Cerebellar cortex (tissue), 1 donor: Measurements from ENCODE around the gene ME2.
A peak's percentile ranks its signal among the peaks of the same experiment; 100 is the strongest.
"Not testable (repeated sequence)": the region's sequence is repeated elsewhere in the genome, so short reads cannot be mapped to it uniquely, and the experiment has no call there.

Experiments
- DNase-seq: peaks from one replicate; pipeline ENCODE4 v3.0.0-alpha.2; 2015; ENCODE audit warnings: low spot score

The ME2 gene

DNA sequence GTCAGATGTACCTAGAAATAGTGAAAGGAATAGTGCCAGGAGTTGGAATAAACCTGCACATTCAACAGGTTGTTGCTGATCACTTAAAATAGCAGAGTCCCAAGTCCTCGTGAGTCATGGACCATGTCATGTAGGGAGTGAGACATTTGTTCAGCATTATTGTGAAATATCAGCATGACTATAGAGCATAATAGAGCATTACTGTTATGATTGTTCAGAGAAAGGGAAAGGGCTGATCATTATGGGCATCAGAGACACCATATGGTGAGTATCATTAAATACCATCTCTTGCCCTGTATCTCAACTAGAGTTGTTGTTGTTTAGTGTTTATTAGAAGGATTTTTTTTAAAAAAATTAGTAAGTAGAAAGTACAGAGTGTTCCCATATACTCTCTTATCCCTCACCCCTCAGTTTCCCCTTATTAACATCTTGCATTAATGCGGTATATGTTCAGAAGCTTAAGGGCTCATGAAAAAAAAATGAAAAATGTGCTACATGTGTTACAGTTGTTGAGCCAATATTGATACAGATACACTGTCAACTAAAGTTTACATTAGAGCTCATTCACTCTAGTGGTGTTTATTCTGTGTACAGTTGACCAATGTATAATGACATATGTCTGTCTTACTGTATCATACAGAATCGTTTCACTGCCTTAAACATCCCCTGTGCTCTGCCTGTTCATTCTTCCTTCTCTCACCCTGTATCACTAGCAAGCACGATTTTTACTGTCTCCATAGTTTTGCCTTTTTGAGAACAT lies 94.6 kb downstream of the ME2 start:
- DNase-seq, result no peak

DNA sequence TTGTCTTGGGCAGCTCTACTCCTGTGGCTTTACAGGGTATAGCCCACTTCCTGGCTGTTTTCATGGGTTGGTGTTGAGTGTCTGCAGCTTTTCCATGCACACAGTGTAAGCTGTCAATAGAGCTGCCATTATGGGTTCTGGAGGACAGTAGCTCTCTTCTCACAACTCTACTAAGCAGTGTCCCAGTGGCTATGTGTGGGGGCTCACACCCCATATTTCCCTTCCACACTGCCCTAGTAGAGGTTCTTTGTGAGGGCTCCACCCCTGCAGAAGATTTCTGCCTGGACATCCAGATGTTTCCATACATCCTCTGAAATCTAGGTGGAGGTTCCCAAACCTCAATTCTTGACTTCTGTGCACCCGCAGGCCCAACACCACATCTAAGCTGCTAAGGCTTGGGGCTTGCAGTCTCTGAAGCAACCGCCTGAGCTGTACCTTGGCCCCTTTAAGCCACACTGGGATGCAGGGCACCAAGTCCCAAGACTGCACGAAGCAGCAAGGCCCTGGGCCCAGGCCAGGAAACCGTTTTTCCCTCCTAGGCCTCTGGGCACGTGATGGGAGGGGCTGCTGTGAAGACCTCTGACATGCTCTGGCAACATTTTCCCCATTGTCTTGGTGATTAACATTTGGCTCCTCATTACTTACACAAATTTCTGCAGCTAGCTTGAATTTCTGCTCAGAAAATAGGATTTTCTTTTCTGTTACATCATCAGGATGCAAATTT lies 98.3 kb downstream of the ME2 start:
- DNase-seq, result no peak

DNA sequence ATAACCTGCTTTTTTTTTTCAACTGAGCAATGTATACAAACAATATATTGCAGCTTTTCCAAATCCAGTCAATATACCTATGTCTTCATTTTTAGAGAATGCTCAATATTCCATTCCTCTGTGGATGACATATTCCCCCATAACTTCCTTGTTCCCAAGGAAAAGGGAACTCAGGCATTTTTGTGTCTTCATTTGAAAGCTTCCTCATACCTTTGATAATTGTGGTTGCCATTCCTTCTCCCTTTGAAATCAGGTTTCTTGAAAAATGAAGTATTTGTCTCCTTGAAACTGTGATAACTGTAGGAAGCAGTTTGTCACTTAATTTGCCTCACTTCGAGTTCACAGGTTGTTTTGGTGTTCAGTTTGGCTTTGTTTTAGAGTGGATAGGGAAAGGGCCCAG lies 102.5 kb downstream of the ME2 start:
- DNase-seq, result no peak

DNA sequence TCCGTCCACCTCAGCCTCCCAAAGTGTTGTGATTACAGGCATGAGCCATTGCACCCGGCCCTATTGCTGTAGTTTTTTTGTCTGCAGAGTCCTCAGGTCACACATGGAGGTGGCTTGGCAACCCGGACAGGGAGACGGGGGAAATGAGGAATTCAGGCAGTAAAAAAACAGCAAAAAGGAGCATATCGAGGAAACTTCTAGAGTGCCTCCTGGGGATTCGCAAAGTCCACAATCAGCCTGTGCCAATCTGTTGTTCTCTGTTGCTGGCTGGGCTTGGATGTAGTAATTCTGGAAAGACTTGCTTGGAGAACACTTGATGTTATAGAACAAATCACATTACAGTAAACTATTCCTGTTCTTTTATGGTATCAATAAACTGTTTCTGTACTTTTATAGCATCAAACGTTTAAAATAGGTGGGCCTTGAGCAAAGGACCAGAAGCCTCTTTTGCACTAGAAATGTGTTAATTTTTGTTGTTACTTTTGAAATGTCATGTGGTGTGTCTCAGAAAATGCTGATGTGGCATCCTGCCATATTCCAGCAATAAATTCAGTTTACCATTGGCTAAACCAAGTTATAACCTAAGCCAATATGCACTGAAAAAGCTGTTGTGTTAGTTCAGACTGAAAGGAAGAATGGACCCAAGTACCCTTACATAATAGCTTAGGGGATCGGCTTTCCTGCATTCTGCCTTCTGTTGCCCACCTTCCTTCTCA lies 103.3 kb downstream of the ME2 start:
- DNase-seq, result no peak

DNA sequence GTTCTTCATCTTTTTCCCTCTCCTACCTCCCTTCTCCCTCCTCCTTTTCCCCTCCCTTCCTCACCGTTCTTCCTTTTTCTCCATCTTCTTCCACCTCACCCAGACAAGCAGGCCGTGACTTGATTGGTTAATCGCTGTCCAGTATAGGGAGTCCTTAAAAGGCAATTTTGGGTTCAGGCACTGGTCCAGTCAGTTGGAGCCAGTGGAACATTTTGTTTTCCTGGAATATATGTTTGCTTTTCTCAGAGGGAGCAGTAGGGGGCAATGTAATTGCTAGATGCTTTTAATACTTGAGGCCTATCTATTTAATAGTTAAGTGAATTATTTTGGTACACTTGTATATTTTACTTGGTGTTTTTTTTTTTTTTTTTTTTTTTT lies 103.9 kb downstream of the ME2 start:
- peak; percentile 63 for DNase-seq

DNA sequence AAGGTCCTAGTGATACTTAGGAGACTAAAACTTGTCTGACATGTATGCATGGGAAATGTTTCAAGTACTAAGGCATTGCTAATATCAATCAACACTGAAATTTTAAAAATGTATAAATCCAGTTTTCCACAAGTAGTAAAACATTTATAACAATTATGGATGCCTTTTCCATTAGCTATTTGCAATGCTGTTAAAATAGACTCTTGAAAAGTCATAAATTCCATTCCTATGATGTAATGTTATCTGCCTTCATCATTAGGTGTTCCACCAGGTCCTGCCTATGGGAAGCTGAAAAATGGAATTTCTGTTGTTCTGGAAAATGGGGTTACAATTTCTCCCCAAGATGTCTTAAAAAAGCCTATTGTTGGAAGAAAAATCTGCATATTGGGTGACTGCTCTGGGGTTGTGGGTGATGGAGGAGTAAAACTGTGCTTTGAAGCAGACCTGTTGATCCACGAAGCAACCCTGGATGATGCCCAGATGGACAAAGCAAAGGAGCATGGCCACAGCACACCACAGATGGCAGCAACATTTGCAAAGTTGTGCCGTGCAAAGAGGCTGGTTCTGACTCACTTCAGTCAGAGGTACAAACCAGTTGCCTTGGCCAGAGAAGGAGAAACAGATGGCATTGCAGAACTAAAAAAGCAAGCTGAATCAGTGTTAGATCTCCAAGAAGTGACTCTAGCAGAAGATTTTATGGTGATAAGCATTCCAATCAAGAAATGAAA lies 107.6 kb downstream of the ME2 start:
- DNase-seq, result peak; percentile 84

DNA sequence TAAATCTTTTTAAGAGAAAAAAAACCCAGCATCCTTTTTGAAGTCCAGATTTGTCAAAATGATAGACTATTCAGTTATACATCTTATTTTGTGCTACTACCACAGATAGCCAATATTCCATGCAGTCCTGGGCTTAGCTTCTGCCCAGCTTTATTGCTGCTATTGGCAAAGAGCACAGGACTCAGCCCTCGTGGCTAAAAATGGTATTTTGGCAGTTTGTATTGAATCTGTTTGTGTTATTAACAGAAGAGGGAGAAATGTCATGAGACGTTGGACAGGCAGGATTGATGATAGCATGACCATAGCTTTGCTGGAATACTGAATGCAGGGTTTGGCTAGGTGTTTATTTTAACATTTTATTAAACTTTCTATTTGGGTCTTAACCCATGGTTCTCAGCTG lies 108.3 kb downstream of the ME2 start:
- DNase-seq, result peak; percentile 58

DNA sequence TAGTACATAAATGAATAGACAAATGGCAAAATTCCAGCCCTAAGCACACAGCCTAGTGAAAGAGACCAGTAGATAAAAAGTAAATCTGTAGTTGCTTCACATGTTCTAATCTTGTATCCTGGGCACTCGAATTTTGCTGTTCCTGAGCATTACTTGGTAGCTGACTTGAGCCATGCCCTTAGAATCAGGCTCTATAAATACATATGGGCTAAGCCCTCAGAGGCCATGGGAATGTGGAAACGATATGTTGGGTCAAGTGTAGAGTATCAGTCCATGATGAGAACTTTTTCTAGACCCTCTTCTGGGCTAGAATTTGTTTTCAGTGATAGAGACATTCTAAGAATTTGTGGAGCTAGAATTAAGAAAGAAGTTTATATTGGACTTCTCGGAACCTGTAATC lies 110.8 kb downstream of the ME2 start:
- no peak for DNase-seq

DNA sequence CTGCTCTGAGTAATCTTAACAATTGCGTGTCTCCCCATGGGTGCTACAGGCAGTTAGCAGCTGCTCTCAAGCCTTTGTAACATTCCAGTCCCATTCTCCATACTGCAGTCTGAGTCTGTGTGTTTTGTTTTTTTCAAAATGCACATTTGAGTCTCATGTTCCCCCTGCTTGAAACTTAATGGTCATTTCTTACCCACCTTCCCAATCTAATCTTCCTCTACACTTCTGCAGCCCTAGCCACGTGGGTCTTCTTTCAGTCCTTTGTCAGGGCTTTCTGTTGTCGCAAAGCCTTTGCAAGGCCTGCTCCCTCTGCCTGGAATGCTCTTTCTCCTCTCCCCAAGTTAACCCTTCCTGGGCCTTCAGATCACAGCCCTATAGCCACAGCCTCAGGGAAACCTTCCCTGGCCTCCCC lies 113.4 kb downstream of the ME2 start:
- DNase-seq, result no peak

DNA sequence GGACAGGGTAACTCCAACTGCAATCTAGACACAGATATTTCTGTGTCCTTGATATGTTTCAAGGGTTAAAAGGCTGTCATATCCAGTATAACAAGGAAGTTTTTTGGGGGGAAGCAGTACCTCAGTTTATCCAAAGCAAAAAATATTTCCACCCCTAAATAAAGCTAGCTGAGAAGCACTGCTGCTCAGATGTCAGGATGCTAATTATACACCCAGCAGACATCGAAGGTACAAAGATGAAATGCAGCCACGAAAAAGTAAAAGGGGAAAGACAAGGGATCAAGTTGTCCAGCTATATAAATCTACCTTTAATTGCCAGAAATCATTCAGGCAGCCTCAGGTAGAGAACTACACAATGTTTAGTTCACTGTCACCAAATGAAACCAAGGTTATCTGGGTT lies 115.1 kb downstream of the ME2 start:
- no peak for DNase-seq

DNA sequence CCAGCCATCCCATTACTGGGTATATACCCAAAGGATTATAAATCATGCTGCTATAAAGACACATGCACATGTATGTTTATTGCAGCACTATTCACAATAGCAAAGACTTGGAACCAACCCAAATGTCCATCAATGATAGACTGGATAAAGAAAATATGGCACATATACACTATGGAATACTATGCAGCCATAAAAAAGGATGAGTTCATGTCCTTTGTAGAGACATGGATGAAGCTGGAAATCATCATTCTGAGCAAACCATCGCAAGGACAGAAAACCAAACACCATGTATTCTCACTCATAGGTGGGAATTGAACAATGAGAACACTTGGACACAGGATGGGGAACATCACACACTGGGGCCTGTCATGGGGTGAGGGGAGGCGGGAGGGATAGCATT lies 124.3 kb downstream of the ME2 start:
- DNase-seq, result not testable (repeated sequence)
